Measurements from ENCODE around the gene IL1RAPL1. TPM values are rescaled to one million over a fixed set of nuclear protein-coding genes. Genes with fewer than 3 reads are reported as not detected.

Gene IL1RAPL1
- total RNA-seq, 4 donors from 2014 or later = 0.16 to 0.46 TPM; not detected in 2

GRCh38 chrX:28665778-28666177 lies 78.5 kb downstream of the IL1RAPL1 start:
- no peak for ATAC-seq
- intact Hi-C loops (cut with DNase I; ENCODE audit: low total_unique reads) (no loop called here), in situ Hi-C loops (cut with MboI; ENCODE audit: low sequenced_read_pairs in 4 of 4) (loop anchor here in 1 of 4 donors (25.0 kb wide), 1 partner anchor 97 kb away; no protein-coding TSS in a partner anchor)
- Histone ChIP-seq H3K4me3 (no peak overlapping the region), H3K36me3 (no peaks in the 10 kb centered on the region), H3K4me1 (no peaks in the 10 kb centered on the region), H3K27me3 (no peaks in the 10 kb centered on the region), H3K27ac (no peak overlapping the region), H3K9me3 (no peaks in the 10 kb centered on the region)
- no peak for TF ChIP-seq CTCF (IDR thresholded peaks at IDR 0.05 in 4 of 5, conservative IDR thresholded peaks at IDR 0.05 in 1 of 5)
- TF ChIP-seq POLR2A (IDR thresholded peaks at IDR 0.05) = no peak
- no peak for DNase-seq

- H3K4me1 ChIP-seq = no peaks in the 10 kb centered on the region
- no peak overlapping the region for H3K4me3 ChIP-seq
- no peaks in the 10 kb centered on the region for H3K27me3 ChIP-seq
- no peaks in the 10 kb centered on the region for H3K9me3 ChIP-seq
- no peak for TF ChIP-seq POLR2A (IDR thresholded peaks at IDR 0.05)
- no peak for TF ChIP-seq CTCF (IDR thresholded peaks at IDR 0.05 in 4 of 5, conservative IDR thresholded peaks at IDR 0.05 in 1 of 5)
- in situ Hi-C loops (cut with MboI; ENCODE audit: low sequenced_read_pairs in 4 of 4) (loop anchor here in 1 of 4 donors (25.0 kb wide), 1 partner anchor 94 kb away; no protein-coding TSS in a partner anchor), intact Hi-C loops (cut with DNase I; ENCODE audit: low total_unique reads) (no loop called here)
- no peak overlapping the region for H3K27ac ChIP-seq
- DNase-seq (no peak), ATAC-seq (no peak)
- no peaks in the 10 kb centered on the region for H3K36me3 ChIP-seq
Measured at GRCh38 chrX:28668303-28668702, 81.1 kb downstream of the IL1RAPL1 start.

GRCh38 chrX:28668957-28669356 lies 81.7 kb downstream of the IL1RAPL1 start:
- no peak overlapping the region for H3K27ac ChIP-seq
- in situ Hi-C loops (cut with MboI; ENCODE audit: low sequenced_read_pairs in 4 of 4) (loop anchor here in 1 of 4 donors (25.0 kb wide), 1 partner anchor 93 kb away; no protein-coding TSS in a partner anchor), intact Hi-C loops (cut with DNase I; ENCODE audit: low total_unique reads) (no loop called here)
- no peak for ATAC-seq
- H3K27me3 ChIP-seq = no peaks in the 10 kb centered on the region
- TF ChIP-seq CTCF (IDR thresholded peaks at IDR 0.05 in 4 of 5, conservative IDR thresholded peaks at IDR 0.05 in 1 of 5) = no peak
- TF ChIP-seq POLR2A (IDR thresholded peaks at IDR 0.05) = no peak
- H3K4me1 ChIP-seq = no peaks in the 10 kb centered on the region
- no peaks in the 10 kb centered on the region for H3K36me3 ChIP-seq
- DNase-seq = no peak
- H3K4me3 ChIP-seq = no peak overlapping the region
- no peaks in the 10 kb centered on the region for H3K9me3 ChIP-seq

GRCh38 chrX:28670074-28670473 lies 82.8 kb downstream of the IL1RAPL1 start:
- no peak for ATAC-seq
- in situ Hi-C loops (cut with MboI; ENCODE audit: low sequenced_read_pairs in 4 of 4) (loop anchor here in 1 of 4 donors (25.0 kb wide), 1 partner anchor 92 kb away; no protein-coding TSS in a partner anchor), intact Hi-C loops (cut with DNase I; ENCODE audit: low total_unique reads) (no loop called here)
- TF ChIP-seq POLR2A (IDR thresholded peaks at IDR 0.05) (no peak), CTCF (IDR thresholded peaks at IDR 0.05 in 4 of 5, conservative IDR thresholded peaks at IDR 0.05 in 1 of 5) (no peak)
- no peak for DNase-seq
- Histone ChIP-seq H3K27ac (no peak overlapping the region), H3K27me3 (no peaks in the 10 kb centered on the region), H3K4me3 (no peak overlapping the region), H3K9me3 (no peaks in the 10 kb centered on the region), H3K4me1 (no peaks in the 10 kb centered on the region), H3K36me3 (no peaks in the 10 kb centered on the region)

- no peaks in the 10 kb centered on the region for H3K9me3 ChIP-seq
- no peak overlapping the region for H3K4me3 ChIP-seq
- in situ Hi-C loops (cut with MboI; ENCODE audit: low sequenced_read_pairs in 4 of 4) (loop anchor here in 1 of 4 donors (25.0 kb wide), 1 partner anchor 112 kb away; no protein-coding TSS in a partner anchor), intact Hi-C loops (cut with DNase I; ENCODE audit: low total_unique reads) (no loop called here)
- TF ChIP-seq CTCF (IDR thresholded peaks at IDR 0.05 in 4 of 5, conservative IDR thresholded peaks at IDR 0.05 in 1 of 5) (no peak), POLR2A (IDR thresholded peaks at IDR 0.05) (no peak)
- H3K4me1 ChIP-seq = no peaks in the 10 kb centered on the region
- no peak overlapping the region for H3K27ac ChIP-seq
- ATAC-seq (no peak), DNase-seq (no peak)
- H3K27me3 ChIP-seq = no peaks in the 10 kb centered on the region
- H3K36me3 ChIP-seq = no peaks in the 10 kb centered on the region
Measured at GRCh38 chrX:28675173-28675572, 87.9 kb downstream of the IL1RAPL1 start.

All from gastrocnemius medialis (tissue), 4 donors.